ENCODE measurements around the gene RHOBTB1.
"Not testable (repeated sequence)": the region's sequence is repeated elsewhere in the genome, so short reads cannot be mapped to it uniquely, and the experiment has no call there.

The RHOBTB1 gene

GRCh38 chr10:60907236-60907635, 36.7 kb downstream of the RHOBTB1 start:
- H3K4me3 ChIP-seq (ENCODE audit: low read depth, low read length) = no peak overlapping the region
- no peak for TF ChIP-seq CTCF (IDR thresholded peaks at IDR 0.05; ENCODE audit: borderline replicate concordance, insufficient read depth, low read depth, low read length)

DNA sequence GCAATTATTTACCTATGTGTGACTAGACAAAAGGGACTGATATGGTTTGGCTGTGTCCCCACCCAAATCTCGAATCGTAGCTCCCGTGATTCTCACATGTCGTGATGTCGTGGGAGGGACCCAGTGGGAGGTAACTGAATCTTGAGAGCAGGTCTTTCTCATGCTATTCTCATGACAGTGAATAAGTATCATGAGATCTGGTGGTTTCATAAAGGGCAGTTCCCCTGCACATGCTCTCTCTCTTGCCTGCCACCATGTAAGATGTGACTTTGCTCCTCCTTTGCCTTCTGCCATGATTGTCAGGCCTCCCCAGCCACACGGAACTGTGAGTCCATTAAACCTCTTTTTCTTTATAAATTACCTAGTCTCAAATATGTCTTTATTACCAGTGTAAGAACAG, 37.2 kb downstream of the RHOBTB1 start:
- H3K4me3 ChIP-seq (ENCODE audit: low read depth, low read length) = not testable (repeated sequence)

DNA sequence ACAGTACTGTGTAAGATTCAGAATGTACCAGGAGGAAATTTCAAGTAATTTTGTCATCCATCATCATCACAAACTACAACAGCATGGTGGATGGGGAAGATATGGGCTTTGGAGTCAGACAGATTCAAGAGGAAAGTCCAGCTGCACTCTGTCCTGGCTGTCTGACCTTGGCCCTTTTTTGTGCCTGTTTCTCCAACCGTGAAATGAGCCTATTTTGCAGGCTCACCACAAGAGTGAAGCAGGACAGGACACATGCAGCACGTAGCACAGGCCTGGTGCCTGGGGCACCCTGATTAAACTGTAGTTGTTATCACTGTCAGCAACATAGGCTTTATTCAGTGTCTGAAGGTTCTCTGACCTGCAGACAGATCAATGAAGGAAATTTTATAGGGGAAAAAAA, 37.6 kb downstream of the RHOBTB1 start:
- no peak overlapping the region for H3K4me3 ChIP-seq (ENCODE audit: low read depth, low read length)
- no peak for TF ChIP-seq CTCF (IDR thresholded peaks at IDR 0.05; ENCODE audit: borderline replicate concordance, insufficient read depth, low read depth, low read length)

DNA sequence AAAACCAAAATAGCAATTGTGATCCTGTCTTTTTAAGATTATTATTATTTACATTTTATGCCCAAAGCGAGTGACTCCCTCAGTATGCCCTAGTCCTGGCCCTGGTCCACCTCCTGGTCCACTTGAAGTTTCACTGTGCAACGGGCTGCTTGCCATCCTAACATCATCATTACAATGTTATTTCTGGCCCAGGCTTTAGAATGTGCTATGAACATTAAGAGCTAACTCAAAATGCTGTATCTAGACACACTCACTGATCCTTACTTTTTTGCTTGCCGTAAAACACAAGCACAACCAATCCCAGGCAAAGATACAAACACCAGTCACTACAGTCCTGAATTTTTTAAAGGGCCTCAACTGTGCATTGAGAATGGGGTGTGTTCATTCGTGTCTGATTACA, 38.4 kb downstream of the RHOBTB1 start:
- no peak for TF ChIP-seq CTCF (IDR thresholded peaks at IDR 0.05; ENCODE audit: borderline replicate concordance, insufficient read depth, low read depth, low read length)
- no peak overlapping the region for H3K4me3 ChIP-seq (ENCODE audit: low read depth, low read length)

GRCh38 chr10:60903096-60903495, 40.9 kb downstream of the RHOBTB1 start:
- no peak for TF ChIP-seq CTCF (IDR thresholded peaks at IDR 0.05; ENCODE audit: borderline replicate concordance, insufficient read depth, low read depth, low read length)
- no peak overlapping the region for H3K4me3 ChIP-seq (ENCODE audit: low read depth, low read length)

DNA sequence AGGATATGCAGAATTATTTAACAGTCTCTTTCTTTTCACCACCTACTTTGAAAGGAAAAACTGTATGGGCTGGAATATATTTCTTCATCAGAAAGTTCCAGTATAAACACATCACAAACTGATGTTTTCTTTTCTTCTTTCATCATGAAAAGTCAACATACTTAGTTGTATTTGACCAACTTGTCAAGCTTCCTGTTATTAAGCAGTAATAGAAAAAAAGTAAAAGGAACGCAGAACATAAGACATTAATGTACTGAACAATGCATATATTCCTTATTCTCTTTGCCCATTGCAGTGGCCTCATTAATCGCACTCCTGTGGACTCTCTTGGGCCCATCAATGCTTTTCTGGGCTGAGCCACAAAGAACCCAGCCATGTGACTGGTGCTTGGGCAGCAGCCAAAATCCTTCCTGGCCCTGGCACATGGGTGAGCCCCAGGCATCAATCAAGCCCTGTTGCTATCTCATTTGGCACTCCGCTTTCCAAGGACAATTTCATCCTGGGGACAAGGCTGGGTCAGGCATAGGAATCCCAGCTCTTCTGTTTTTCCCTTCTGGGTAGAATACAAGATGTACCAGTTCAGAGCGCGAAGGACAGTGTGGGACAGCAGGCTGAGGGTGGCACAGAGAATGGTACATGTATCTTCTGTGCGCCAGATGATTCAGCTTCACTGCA, 42.3 kb downstream of the RHOBTB1 start:
- no peak overlapping the region for H3K4me3 ChIP-seq (ENCODE audit: low read depth, low read length)
- no peak for TF ChIP-seq CTCF (IDR thresholded peaks at IDR 0.05; ENCODE audit: borderline replicate concordance, insufficient read depth, low read depth, low read length)

DNA sequence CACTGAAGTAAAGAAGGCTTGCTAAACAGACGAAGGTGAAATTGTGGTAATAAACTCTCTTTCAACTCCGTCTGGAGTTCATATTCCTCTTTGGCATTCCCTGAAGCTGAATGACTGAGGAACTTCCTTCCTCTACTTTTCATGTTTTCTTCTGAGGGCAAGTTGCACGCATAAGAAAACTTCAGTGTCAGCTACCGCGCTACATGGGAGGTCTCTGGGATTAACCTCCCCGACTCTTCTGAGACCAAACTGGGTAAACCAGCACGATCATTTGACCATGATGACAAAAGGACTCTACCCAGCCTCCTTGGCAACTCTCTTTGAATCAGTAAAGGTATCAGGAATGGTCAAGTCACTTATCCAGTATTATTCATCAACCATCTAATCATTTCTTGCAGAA, 44.7 kb downstream of the RHOBTB1 start:
- no peak overlapping the region for H3K4me3 ChIP-seq (ENCODE audit: low read depth, low read length)
- no peak for TF ChIP-seq CTCF (IDR thresholded peaks at IDR 0.05; ENCODE audit: borderline replicate concordance, insufficient read depth, low read depth, low read length)

- TF ChIP-seq CTCF (IDR thresholded peaks at IDR 0.05; ENCODE audit: borderline replicate concordance, insufficient read depth, low read depth, low read length) = no peak
- no peak overlapping the region for H3K4me3 ChIP-seq (ENCODE audit: low read depth, low read length)
These were observed 45.7 kb downstream of the RHOBTB1 start for GRCh38 chr10:60898321-60898720.

Measured in GM12875 (cell line).